HCT116 (cell line): ENCODE results near the gene PTTG1IP. TPM values are rescaled to one million over a fixed set of nuclear protein-coding genes. Genes with fewer than 3 reads are reported as not detected.

ENCODE experiments used
- ATAC-seq: fragments of 200-7000 bp; cut with Tn5 transposase; 2 replicates; pipeline ENCODE4 v1.9.1; 2020; ENCODE audit warnings: mild to moderate bottlenecking, moderate library complexity
- BruUV-seq: library from RNA; stranded (reverse); fragments of 400-500 nt; replicated peaks from 2 replicates; lab custom pipeline; 2021; lab: Mats Ljungman, UMichigan
- CTCF ChIA-PET: fragments of 300-600 bp; sonication (Branson Sonifier 250); formaldehyde crosslinking; loops from one replicate; lab custom pipeline; 2021; ENCODE audit warnings: antibody characterized with exemption; lab: Charles Lee
- POLR2A ChIA-PET: fragments of 300-600, 350-600 bp; sonication (Branson Sonifier 250); formaldehyde crosslinking; loops from one replicate; lab custom pipeline; 2021; ENCODE audit warnings: antibody characterized with exemption; lab: Charles Lee
- RAD21 ChIA-PET, 2 experiments: fragments of 300-600 bp; sonication (Branson Sonifier 250); formaldehyde crosslinking; loops; one replicate each; lab custom pipeline; 2023; ENCODE audit warnings: low total read pairs in 2 of 2; ENCODE audit not compliant: uncharacterized antibody in 2 of 2, unreplicated experiment in 2 of 2, low non-redundant PET in 1 of 2; lab: Charles Lee
- DNase-seq: peaks from one replicate; pipeline ENCODE4 v3.0.0-alpha.2; 2010; ENCODE audit warnings: low read depth, low spot score
- H2AFZ ChIP-seq: fragments of 200-600 bp; shearing (Covaris generic), sonication (generic); 2 replicates; pipeline ENCODE4 v1.6.1; 2017; ENCODE audit warnings: low read depth, mixed run types, mixed read lengths, antibody characterized with exemption, low read length; ENCODE audit not compliant: poor library complexity, severe bottlenecking
- H3K27ac ChIP-seq: 2 replicates; pipeline ENCODE4 v1.5.1; 2012; ENCODE audit warnings: low read depth, low read length
- H3K27me3 ChIP-seq: fragments of 200-600 bp; sonication (generic); 2 replicates; pipeline ENCODE4 v1.6.1; 2016; ENCODE audit warnings: mixed run types, low read length, mixed read lengths; ENCODE audit not compliant: insufficient read depth
- H3K36me3 ChIP-seq, 2 experiments: fragments of 200-500 bp in 1 of 2; fragments of 200-600 bp in 1 of 2; sonication (Bioruptor generic) in 1 of 2; sonication (generic) in 1 of 2; 2 replicates each; pipeline versions ENCODE4 v1.5.1 to v1.6.1; 2014 to 2016; ENCODE audit warnings: low read length in 2 of 2, inconsistent platforms in 1 of 2, mixed read lengths in 1 of 2, mixed run types in 1 of 2; ENCODE audit not compliant: insufficient read depth in 2 of 2, control insufficient read depth in 1 of 2
- H3K4me1 ChIP-seq, 2 experiments: fragments of 200-600 bp in 1 of 2; sonication (generic) in 1 of 2; 2 replicates each; pipeline versions ENCODE4 v1.5.1 to v1.6.1; 2012 to 2017; ENCODE audit warnings: low read length in 2 of 2, inconsistent platforms in 1 of 2, mild to moderate bottlenecking in 1 of 2, mixed read lengths in 1 of 2, mixed run types in 1 of 2, moderate library complexity in 1 of 2; ENCODE audit not compliant: insufficient read depth in 2 of 2, control insufficient read depth in 1 of 2
- H3K4me2 ChIP-seq: fragments of 200-600 bp; sonication (generic); 2 replicates; pipeline ENCODE4 v1.6.1; 2017; ENCODE audit warnings: mixed run types, low read length, mixed read lengths
- H3K4me3 ChIP-seq, 2 experiments: fragments of 200-600 bp in 1 of 2; sonication (generic) in 1 of 2; replicated peaks in 1 of 2; 2 replicates each; pipeline ENCODE4 v1.5.1; 2011 to 2016; ENCODE audit warnings: low read length in 2 of 2, control low read depth in 1 of 2, low read depth in 1 of 2, mild to moderate bottlenecking in 1 of 2, mixed read lengths in 1 of 2, mixed run types in 1 of 2
- H3K79me2 ChIP-seq: fragments of 200-600 bp; sonication (generic); 2 replicates; pipeline ENCODE4 v1.6.1; 2017; ENCODE audit warnings: mild to moderate bottlenecking, mixed run types, low read length, moderate library complexity, mixed read lengths; ENCODE audit not compliant: insufficient read depth
- H3K9ac ChIP-seq: fragments of 200-600 bp; sonication (generic); 2 replicates; pipeline ENCODE4 v1.6.1; 2016; ENCODE audit warnings: low read length, mixed read lengths
- H3K9me2 ChIP-seq: fragments of 200-600 bp; sonication (generic), shearing (Covaris generic); 2 replicates; pipeline ENCODE4 v1.6.1; 2017; ENCODE audit warnings: mixed run types, mild to moderate bottlenecking, moderate library complexity; ENCODE audit not compliant: insufficient read depth
- H3K9me3 ChIP-seq, 2 experiments: fragments of 200-500 bp in 1 of 2; fragments of 200-600 bp in 1 of 2; sonication (Bioruptor generic) in 1 of 2; sonication (generic) in 1 of 2; 2 replicates each; pipeline ENCODE4 v1.6.1; 2014 to 2017; ENCODE audit warnings: low read length in 2 of 2, mixed read lengths in 2 of 2, inconsistent platforms in 1 of 2, low read depth in 1 of 2, mild to moderate bottlenecking in 1 of 2, mixed run types in 1 of 2, moderate library complexity in 1 of 2; ENCODE audit not compliant: control insufficient read depth in 1 of 2, insufficient read depth in 1 of 2
- H4K20me1 ChIP-seq: fragments of 200-600 bp; sonication (generic), shearing (Covaris generic); 2 replicates; pipeline ENCODE4 v1.6.1; 2017; ENCODE audit warnings: mixed run types, mild to moderate bottlenecking, moderate library complexity; ENCODE audit not compliant: insufficient read depth
- CBX3 ChIP-seq: IDR thresholded peaks from 2 replicates; pipeline ENCODE4 v1.6.1; 2012; ENCODE audit warnings: low read depth
- CEBPB ChIP-seq: IDR thresholded peaks from 2 replicates; pipeline ENCODE4 v1.6.1; 2012; ENCODE audit warnings: low read depth
- CTCF ChIP-seq, 3 experiments: fragments of 200-600 bp in 1 of 3; sonication (generic) in 1 of 3; IDR thresholded peaks in 2 of 3; conservative IDR thresholded peaks in 1 of 3; 2 replicates each; pipeline ENCODE4 v1.5.1; 2012 to 2017; ENCODE audit warnings: low read depth in 2 of 3, low read length in 2 of 3, antibody characterized with exemption in 1 of 3, borderline replicate concordance in 1 of 3, control low read depth in 1 of 3, mild to moderate bottlenecking in 1 of 3, mixed read lengths in 1 of 3, mixed run types in 1 of 3, moderate library complexity in 1 of 3; ENCODE audit not compliant: insufficient read depth in 1 of 3
- ELF1 ChIP-seq: IDR thresholded peaks from 2 replicates; pipeline ENCODE4 v1.6.1; 2012; ENCODE audit warnings: low read depth, borderline replicate concordance
- EZH2 ChIP-seq: fragments of 200-600 bp; sonication (generic); IDR thresholded peaks from 2 replicates; pipeline ENCODE4 v1.6.1; 2017; ENCODE audit warnings: antibody characterized with exemption, mixed run types
- EZH2phosphoT487 ChIP-seq: fragments of 200-600 bp; IDR thresholded peaks from 2 replicates; pipeline ENCODE4 v1.6.1; 2018; ENCODE audit warnings: antibody characterized with exemption, borderline replicate concordance
- JUND ChIP-seq: IDR thresholded peaks from 2 replicates; pipeline ENCODE4 v1.6.1; 2012
- MAX ChIP-seq: IDR thresholded peaks from 2 replicates; pipeline ENCODE4 v1.6.1; 2012
- POLR2A ChIP-seq: IDR thresholded peaks from 2 replicates; pipeline ENCODE4 v1.7.0; 2011; ENCODE audit warnings: borderline replicate concordance; ENCODE audit not compliant: insufficient read depth, insufficient read length; ENCODE audit errors: extremely low read depth
- POLR2AphosphoS5 ChIP-seq: IDR thresholded peaks from 2 replicates; pipeline ENCODE4 v1.6.1; 2011; ENCODE audit warnings: mild to moderate bottlenecking, low read depth, low read length, moderate library complexity
- RAD21 ChIP-seq: IDR thresholded peaks from 2 replicates; pipeline ENCODE4 v1.6.1; 2012; ENCODE audit warnings: low read depth, mild to moderate bottlenecking
- SIN3A ChIP-seq: IDR thresholded peaks from 2 replicates; pipeline ENCODE4 v1.6.1; 2012; ENCODE audit warnings: low read depth
- SP1 ChIP-seq: IDR thresholded peaks from 2 replicates; pipeline ENCODE4 v1.6.1; 2012; ENCODE audit warnings: low read depth
- SRF ChIP-seq: IDR thresholded peaks from 2 replicates; pipeline ENCODE4 v1.6.1; 2012; ENCODE audit warnings: low read depth
- TCF7L2 ChIP-seq: IDR thresholded peaks from 2 replicates; pipeline ENCODE4 v1.7.0; 2011; ENCODE audit warnings: borderline replicate concordance, inconsistent platforms; ENCODE audit not compliant: insufficient read depth, insufficient read length; ENCODE audit errors: extremely low read depth
- YY1 ChIP-seq: IDR thresholded peaks from 2 replicates; pipeline ENCODE4 v1.6.1; 2011; ENCODE audit warnings: low read length, low read depth, moderate library complexity, mild to moderate bottlenecking; ENCODE audit not compliant: insufficient replicate concordance; ENCODE audit errors: extremely low read depth
- ZFX ChIP-seq: fragments of 450-650 bp; IDR thresholded peaks from 2 replicates; pipeline ENCODE4 v1.6.1; 2017
- ZNF274 ChIP-seq: fragments of 200-500 bp; sonication (Bioruptor generic); IDR thresholded peaks from 2 replicates; pipeline ENCODE4 v1.6.1; 2014; ENCODE audit warnings: mild to moderate bottlenecking, low read depth, low read length, inconsistent platforms
- intact Hi-C: fragments of 100-400 bp; cut with micrococcal nuclease; formaldehyde crosslinking; loops from 2 replicates; pipeline ENCODE4 v1.10.0; 2022
- total RNA-seq: library from RNA; stranded (reverse); gene quantifications from one replicate; pipeline ENCODE4 v1.2.1, GENCODE V29; 2021; ENCODE audit not compliant: unreplicated experiment

PTTG1IP gene
- total RNA-seq, 1 experiment from 2014 or later: 83.4 TPM

GRCh38 chr21:44895859-44896258 lies 22.4 kb upstream of the PTTG1IP start:
- no peak overlapping the region for H2AFZ ChIP-seq
- H3K9me2 ChIP-seq: no peaks in the 10 kb centered on the region
- no peaks in the 10 kb centered on the region for H3K27me3 ChIP-seq
- ChIA-PET CTCF (interaction anchor here (0.7 kb wide), 1 partner anchor 134 kb away, joined by 3 read pairs; no protein-coding TSS in a partner anchor), RAD21 (interaction anchor here in 1 of 2 experiments (1.0 kb wide), 1 partner anchor 22 kb away, joined by 3 read pairs; the partner anchor contains the start of gene PTTG1IP), POLR2A (no interaction called here)
- no peak for DNase-seq
- no peaks in the 10 kb centered on the region for H3K79me2 ChIP-seq
- H4K20me1 ChIP-seq: no peaks in the 10 kb centered on the region
- BruUV-seq: no TSS peak
- H3K36me3 ChIP-seq: no peaks in the 10 kb centered on the region
- no peak overlapping the region for H3K9ac ChIP-seq
- H3K4me3 ChIP-seq: no peak overlapping the region
- H3K27ac ChIP-seq: no peak overlapping the region
- H3K4me2 ChIP-seq: no peak overlapping the region
- no peaks in the 10 kb centered on the region for H3K9me3 ChIP-seq
- no peaks in the 10 kb centered on the region; a peak in 1 of 4 replicates for H3K4me1 ChIP-seq
- no peak for ATAC-seq
- TF ChIP-seq SRF (no peak), RAD21 (no peak), TCF7L2 (no peak), POLR2A (no peak), CTCF (IDR thresholded peaks at IDR 0.05 in 2 of 3, conservative IDR thresholded peaks at IDR 0.05 in 1 of 3; ENCODE audit: borderline replicate concordance in 1 of 3, insufficient read depth in 1 of 3, low read depth in 2 of 3, low read length in 2 of 3) (no peak), ZFX (no peak), CEBPB (no peak), EZH2 (no peak), ELF1 (no peak), CBX3 (no peak), SP1 (no peak), MAX (no peak), JUND (no peak), EZH2phosphoT487 (no peak), ZNF274 (no peak), POLR2AphosphoS5 (no peak), SIN3A (no peak), YY1 (no peak)
- intact Hi-C loops: no loop called here
